Sigmoid colon (tissue), 4 donors: ENCODE measurements around the gene MR1.

ENCODE experiments used
- EP300 ChIP-seq, 4 donors: sonication (generic); formaldehyde crosslinking; IDR thresholded peaks; one replicate each; pipeline ENCODE4 v1.6.1; 2017; ENCODE audit warnings: antibody characterized with exemption in 4 of 4
- POLR2A ChIP-seq, 2 donors: fragments of 450-650 bp; IDR thresholded peaks; one replicate each; pipeline ENCODE4 v1.6.1; 2016; ENCODE audit warnings: antibody characterized with exemption in 2 of 2, mild to moderate bottlenecking in 2 of 2, moderate library complexity in 2 of 2
- POLR2AphosphoS5 ChIP-seq, 4 donors: sonication (generic); formaldehyde crosslinking; IDR thresholded peaks; one replicate each; pipeline ENCODE4 v1.6.1; 2017; ENCODE audit warnings: antibody characterized with exemption in 4 of 4
- TF ChIP-seq, protein P1 (sequence below), 4 experiments: fragments of 450-650 bp in 3 of 4; fragments of 200-600 bp in 1 of 4; IDR thresholded peaks; one replicate each; pipeline ENCODE4 v1.5.1; 2016 to 2019; ENCODE audit warnings: antibody characterized with exemption in 4 of 4, mild to moderate bottlenecking in 3 of 4, moderate library complexity in 2 of 4

DNA sequence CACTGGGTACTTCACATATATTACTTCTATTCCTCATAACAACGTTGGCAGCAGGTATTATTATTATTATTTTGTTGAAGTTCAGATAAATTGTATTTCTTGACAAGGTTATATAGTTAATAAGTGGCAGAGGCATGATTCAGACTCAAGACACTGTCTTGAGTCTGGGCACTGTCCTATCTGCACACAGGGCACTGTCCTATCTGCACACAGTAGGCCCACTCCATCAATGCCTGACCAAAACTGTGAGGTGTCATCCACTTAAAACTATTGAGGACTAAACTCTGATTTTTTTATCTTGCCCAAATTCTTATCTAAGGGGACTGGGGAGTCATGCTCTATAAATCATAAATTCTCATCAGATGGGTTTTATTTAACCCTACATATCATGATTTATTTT is 30.9 kb downstream of the MR1 start:
- TF ChIP-seq, protein P1, sequence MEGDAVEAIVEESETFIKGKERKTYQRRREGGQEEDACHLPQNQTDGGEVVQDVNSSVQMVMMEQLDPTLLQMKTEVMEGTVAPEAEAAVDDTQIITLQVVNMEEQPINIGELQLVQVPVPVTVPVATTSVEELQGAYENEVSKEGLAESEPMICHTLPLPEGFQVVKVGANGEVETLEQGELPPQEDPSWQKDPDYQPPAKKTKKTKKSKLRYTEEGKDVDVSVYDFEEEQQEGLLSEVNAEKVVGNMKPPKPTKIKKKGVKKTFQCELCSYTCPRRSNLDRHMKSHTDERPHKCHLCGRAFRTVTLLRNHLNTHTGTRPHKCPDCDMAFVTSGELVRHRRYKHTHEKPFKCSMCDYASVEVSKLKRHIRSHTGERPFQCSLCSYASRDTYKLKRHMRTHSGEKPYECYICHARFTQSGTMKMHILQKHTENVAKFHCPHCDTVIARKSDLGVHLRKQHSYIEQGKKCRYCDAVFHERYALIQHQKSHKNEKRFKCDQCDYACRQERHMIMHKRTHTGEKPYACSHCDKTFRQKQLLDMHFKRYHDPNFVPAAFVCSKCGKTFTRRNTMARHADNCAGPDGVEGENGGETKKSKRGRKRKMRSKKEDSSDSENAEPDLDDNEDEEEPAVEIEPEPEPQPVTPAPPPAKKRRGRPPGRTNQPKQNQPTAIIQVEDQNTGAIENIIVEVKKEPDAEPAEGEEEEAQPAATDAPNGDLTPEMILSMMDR (IDR thresholded peaks at IDR 0.05): no peak
- TF ChIP-seq POLR2A (IDR thresholded peaks at IDR 0.05) (no peak), POLR2AphosphoS5 (IDR thresholded peaks at IDR 0.05) (no peak), EP300 (IDR thresholded peaks at IDR 0.05) (no peak)
